K562 (cell line): Measurements from ENCODE around the gene LTBP4. TPM values are rescaled to one million over a fixed set of nuclear protein-coding genes. Genes with fewer than 3 reads are reported as not detected.

Source experiments
- ARID2 ChIP-seq: fragments of 450-650 bp; IDR thresholded peaks from 2 replicates; pipeline ENCODE4 v1.6.1; 2017; ENCODE audit warnings: antibody characterized with exemption, mild to moderate bottlenecking
- CBFA2T2 ChIP-seq: fragments of 450-650 bp; conservative IDR thresholded peaks from 2 replicates; pipeline ENCODE4 v1.6.1; 2017; ENCODE audit warnings: mild to moderate bottlenecking
- CBX2 ChIP-seq: fragments of 200-600 bp; sonication (generic); IDR thresholded peaks from one replicate; pipeline ENCODE4 v1.6.1; 2012; ENCODE audit warnings: mild to moderate bottlenecking, low read length, inconsistent platforms; ENCODE audit not compliant: insufficient read depth, poor library complexity, severe bottlenecking
- CHAMP1 ChIP-seq: fragments of 450-650 bp; IDR thresholded peaks from 2 replicates; pipeline ENCODE4 v1.6.1; 2016; ENCODE audit warnings: mild to moderate bottlenecking
- CLOCK ChIP-seq: fragments of 250-450 bp; sonication (Bioruptor Pico); IDR thresholded peaks from 2 replicates; pipeline ENCODE4 v1.4.0; 2020; ENCODE audit warnings: mild to moderate bottlenecking, moderate library complexity, borderline replicate concordance
- FOXA1 ChIP-seq: fragments of 450-650 bp; IDR thresholded peaks from 2 replicates; pipeline ENCODE4 v1.6.1; 2016; ENCODE audit warnings: mild to moderate bottlenecking, borderline replicate concordance
- GABPA ChIP-seq: fragments of 200-800 bp; sonication (Bioruptor generic); conservative IDR thresholded peaks from 2 replicates; pipeline ENCODE4 v1.6.1; 2016; ENCODE audit warnings: low read depth, missing genetic modification characterization, missing compliant biosample characterization
- HDAC1 ChIP-seq, 2 experiments: fragments of 450-650 bp; IDR thresholded peaks; 2 replicates each; pipeline ENCODE4 v1.6.1; 2016 to 2017; ENCODE audit warnings: inconsistent platforms in 1 of 2, mild to moderate bottlenecking in 1 of 2, moderate library complexity in 1 of 2
- ILK ChIP-seq: fragments of 450-650 bp; IDR thresholded peaks from 2 replicates; pipeline ENCODE4 v1.6.1; 2016; ENCODE audit warnings: missing genetic modification characterization, low read depth, mild to moderate bottlenecking, missing compliant biosample characterization, moderate library complexity, borderline replicate concordance
- MED1 ChIP-seq: sonication (generic); formaldehyde crosslinking; IDR thresholded peaks from 2 replicates; pipeline ENCODE4 v1.8.1; 2023; ENCODE audit warnings: missing genetic modification reagents, borderline replicate concordance
- MXI1 ChIP-seq: IDR thresholded peaks from 2 replicates; pipeline ENCODE4 v1.6.1; 2011; ENCODE audit warnings: low read depth, mild to moderate bottlenecking, improper control_type of control experiment, low read length
- NCOA1 ChIP-seq: fragments of 450-650 bp; IDR thresholded peaks from 2 replicates; pipeline ENCODE4 v1.6.1; 2016; ENCODE audit warnings: low read depth
- NCOA2 ChIP-seq, 2 experiments: fragments of 450-650 bp; IDR thresholded peaks; 2 replicates each; pipeline ENCODE4 v1.6.1; 2018; ENCODE audit warnings: mild to moderate bottlenecking in 2 of 2, moderate library complexity in 1 of 2; ENCODE audit not compliant: partially characterized antibody in 2 of 2
- NCOA6 ChIP-seq: fragments of 450-650 bp; IDR thresholded peaks from 2 replicates; pipeline ENCODE4 v1.6.1; 2017; ENCODE audit warnings: mild to moderate bottlenecking
- NR2F6 ChIP-seq: fragments of 450-650 bp; formaldehyde crosslinking; IDR thresholded peaks from 2 replicates; pipeline ENCODE4 v1.4.0; 2020; ENCODE audit warnings: mild to moderate bottlenecking
- PATZ1 ChIP-seq: fragments of 250-450 bp; sonication (Bioruptor Pico); IDR thresholded peaks from 2 replicates; pipeline ENCODE4 v1.5.0; 2020; ENCODE audit warnings: mild to moderate bottlenecking, borderline replicate concordance
- PPARD ChIP-seq: fragments of 250-450 bp; sonication (Bioruptor Pico); IDR thresholded peaks from 2 replicates; pipeline ENCODE4 v1.8.0; 2022; ENCODE audit warnings: inconsistent platforms, mild to moderate bottlenecking, moderate library complexity
- SMC3 ChIP-seq: conservative IDR thresholded peaks from 2 replicates; pipeline ENCODE4 v1.6.1; 2011; ENCODE audit warnings: low read depth, low read length, improper control_type of control experiment; ENCODE audit not compliant: insufficient read depth
- SP2 ChIP-seq: IDR thresholded peaks from 2 replicates; pipeline ENCODE4 v1.6.1; 2011; ENCODE audit warnings: mild to moderate bottlenecking, low read depth, low read length, moderate library complexity; ENCODE audit not compliant: poor library complexity, severe bottlenecking; ENCODE audit errors: extremely low read depth
- THRAP3 ChIP-seq: fragments of 450-650 bp; IDR thresholded peaks from 2 replicates; pipeline ENCODE4 v1.6.1; 2016; ENCODE audit warnings: mild to moderate bottlenecking, inconsistent platforms, borderline replicate concordance
- ZNF561 ChIP-seq: fragments of 450-650 bp; formaldehyde crosslinking; conservative IDR thresholded peaks from 2 replicates; pipeline ENCODE4 v1.4.0; 2020; ENCODE audit warnings: mild to moderate bottlenecking, moderate library complexity
- ZNF583 ChIP-seq: fragments of 250-450 bp; sonication (Bioruptor Pico); IDR thresholded peaks from 2 replicates; pipeline ENCODE4 v1.4.0; 2020
- polyA plus RNA-seq, 8 experiments: library from polyadenylated mRNA; depleted of rRNA in 4 of 8; stranded (reverse) in 5 of 8; unstranded in 3 of 8; fragments of >200 nt; fragmentation: Nextera tagmentation in 2 of 8; fragmentation: Illumina TruSeq in 1 of 8; extraction: Ambion mirVana in 2 of 8; extraction: Trizol in 1 of 8; gene quantifications; 2 replicates each; pipeline versions ENCODE4 v1.2.1 to v1.2.3, GENCODE V29; 2011 to 2014; ENCODE audit warnings: inconsistent platforms in 1 of 8, missing spikeins in 1 of 8
- total RNA-seq, 7 experiments: library from RNA; depleted of rRNA in 6 of 7; stranded (reverse); fragments of >200 nt in 6 of 7; fragmentation: Illumina TruSeq in 2 of 7; extraction: Trizol in 2 of 7; gene quantifications; 2 replicates each; pipeline versions ENCODE4 v1.2.1 to v1.2.3, GENCODE V29; 2011 to 2021; ENCODE audit warnings: low replicate concordance in 1 of 7

LTBP4 gene
- total and polyA plus RNA-seq, 9 of the 15 experiments (the other 6 are each of a cell fraction or from before 2014, with no cell fraction given) = 0.35 to 160 (median 31.6) TPM

GRCh38 chr19:40601134-40601974 is at the start of gene LTBP4 (continued):
- TF ChIP-seq CBX2 (no peak), PPARD (no peak), MED1 (CRISPR knock-in tag) (no peak), ARID2 (no peak), SMC3 (no peak), THRAP3 (no peak), PATZ1 (CRISPR knock-in tag) (no peak), NCOA2 (IDR thresholded peaks at IDR 0.05; ENCODE audit: partially characterized antibody in 2 of 2) (no peak), ZNF583 (CRISPR knock-in tag) (no peak), ZNF561 (no peak), MXI1 (no peak), ILK (tag) (no peak), CBFA2T2 (no peak), NR2F6 (CRISPR knock-in tag) (no peak), FOXA1 (no peak), NCOA1 (no peak), CLOCK (CRISPR knock-in tag) (no peak), HDAC1 (IDR thresholded peaks at IDR 0.05) (no peak), GABPA (no peak; the same call in 1 of the 2 replicates), SP2 (no peak), CHAMP1 (no peak), NCOA6 (no peak)
